Liver (tissue), 9 donors: Measurements from ENCODE around the gene DPF3. TPM values are rescaled to one million over a fixed set of nuclear protein-coding genes. Genes with fewer than 3 reads are reported as not detected.
A peak's percentile ranks its signal among the peaks of the same experiment; 100 is the strongest.

Source experiments
- DNase-seq: peaks from one replicate; pipeline ENCODE4 v3.0.0-alpha.2; 2017; ENCODE audit warnings: low spot score
- H3K27ac ChIP-seq, 2 donors: one replicate each; pipeline ENCODE4 v1.7.0; 2013; ENCODE audit warnings: inconsistent platforms in 2 of 2, low read length in 2 of 2, control low read depth in 1 of 2, low read depth in 1 of 2, mild to moderate bottlenecking in 1 of 2
- H3K27me3 ChIP-seq, 4 donors: one replicate each; pipeline versions ENCODE4 v1.6.1 to v1.7.0; 2013; ENCODE audit warnings: low read length in 3 of 4, inconsistent platforms in 1 of 4, mild to moderate bottlenecking in 1 of 4, moderate library complexity in 1 of 4; ENCODE audit not compliant: control insufficient read depth in 4 of 4, insufficient read depth in 4 of 4
- H3K36me3 ChIP-seq, 4 donors: one replicate each; pipeline versions ENCODE4 v1.6.1 to v1.7.0; 2013; ENCODE audit warnings: low read length in 3 of 4, mild to moderate bottlenecking in 3 of 4, low read depth in 1 of 4, moderate library complexity in 1 of 4; ENCODE audit not compliant: control insufficient read depth in 4 of 4, insufficient read depth in 3 of 4
- H3K4me1 ChIP-seq, 4 donors: one replicate each; pipeline versions ENCODE4 v1.6.1 to v1.7.0; 2013; ENCODE audit warnings: low read length in 3 of 4, mild to moderate bottlenecking in 3 of 4, moderate library complexity in 1 of 4; ENCODE audit not compliant: control insufficient read depth in 4 of 4, insufficient read depth in 4 of 4
- H3K4me3 ChIP-seq, 3 donors: one replicate each; pipeline versions ENCODE4 v1.6.1 to v1.7.0; 2013; ENCODE audit warnings: low read length in 3 of 3, control low read depth in 1 of 3, low read depth in 1 of 3, mild to moderate bottlenecking in 1 of 3
- H3K9ac ChIP-seq, 2 donors: one replicate each; pipeline ENCODE4 v1.7.0; 2013; ENCODE audit warnings: low read length in 2 of 2, mild to moderate bottlenecking in 2 of 2, moderate library complexity in 2 of 2, control low read depth in 1 of 2, low read depth in 1 of 2
- H3K9me3 ChIP-seq, 4 donors: one replicate each; pipeline versions ENCODE4 v1.6.1 to v1.7.0; 2013; ENCODE audit warnings: low read length in 3 of 4; ENCODE audit not compliant: control insufficient read depth in 4 of 4
- ATF3 ChIP-seq: IDR thresholded peaks from 2 replicates; pipeline ENCODE4 v1.6.1; 2016; ENCODE audit warnings: antibody characterized with exemption
- FOXA1 ChIP-seq: IDR thresholded peaks from 2 replicates; pipeline ENCODE4 v1.6.1; 2016; ENCODE audit warnings: antibody characterized with exemption
- FOXA2 ChIP-seq: IDR thresholded peaks from 2 replicates; pipeline ENCODE4 v1.6.1; 2016; ENCODE audit warnings: antibody characterized with exemption
- GABPA ChIP-seq, 2 donors: IDR thresholded peaks in 1 of 2; conservative IDR thresholded peaks in 1 of 2; 2 replicates each; pipeline ENCODE4 v1.6.1; 2016; ENCODE audit warnings: antibody characterized with exemption in 2 of 2, mild to moderate bottlenecking in 1 of 2, moderate library complexity in 1 of 2
- HNF4A ChIP-seq, 2 donors: conservative IDR thresholded peaks; 2 replicates each; pipeline ENCODE4 v1.6.1; 2016; ENCODE audit warnings: antibody characterized with exemption in 2 of 2, mild to moderate bottlenecking in 2 of 2
- HNF4G ChIP-seq: IDR thresholded peaks from 2 replicates; pipeline ENCODE4 v1.6.1; 2016; ENCODE audit warnings: antibody characterized with exemption
- JUND ChIP-seq, 2 donors: IDR thresholded peaks; 2 replicates each; pipeline ENCODE4 v1.6.1; 2016; ENCODE audit warnings: antibody characterized with exemption in 2 of 2
- MAX ChIP-seq: IDR thresholded peaks from 2 replicates; pipeline ENCODE4 v1.6.1; 2016; ENCODE audit warnings: antibody characterized with exemption
- NR2F2 ChIP-seq: IDR thresholded peaks from 2 replicates; pipeline ENCODE4 v1.6.1; 2016; ENCODE audit warnings: antibody characterized with exemption
- RAD21 ChIP-seq, 2 donors: IDR thresholded peaks; 2 replicates each; pipeline ENCODE4 v1.6.1; 2016; ENCODE audit warnings: antibody characterized with exemption in 2 of 2, mild to moderate bottlenecking in 2 of 2
- REST ChIP-seq: IDR thresholded peaks from 2 replicates; pipeline ENCODE4 v1.6.1; 2016; ENCODE audit warnings: antibody characterized with exemption, mild to moderate bottlenecking
- RXRA ChIP-seq, 2 donors: IDR thresholded peaks; 2 replicates each; pipeline ENCODE4 v1.6.1; 2017 to 2018; ENCODE audit warnings: antibody characterized with exemption in 2 of 2, mild to moderate bottlenecking in 1 of 2
- SP1 ChIP-seq: IDR thresholded peaks from 2 replicates; pipeline ENCODE4 v1.6.1; 2018; ENCODE audit warnings: antibody characterized with exemption, mild to moderate bottlenecking
- YY1 ChIP-seq: IDR thresholded peaks from 2 replicates; pipeline ENCODE4 v1.6.1; 2016; ENCODE audit warnings: antibody characterized with exemption, mild to moderate bottlenecking
- ZBTB33 ChIP-seq: IDR thresholded peaks from 2 replicates; pipeline ENCODE4 v1.6.1; 2016; ENCODE audit warnings: antibody characterized with exemption
- WGBS: extraction: QIAGEN DNeasy Blood & Tissue Kit; methylation state at CpG from one replicate; pipeline ENCODE4 v1.1.7; 2013; 5-methylcytosine and 5-hydroxymethylcytosine counted together
- polyA plus RNA-seq, 2 donors: library from polyadenylated mRNA; stranded (reverse) in 1 of 2; unstranded in 1 of 2; fragments of 200-250 nt in 1 of 2; fragments of >200 nt in 1 of 2; fragmentation: Nextera tagmentation in 1 of 2; extraction: Ambion mirVana in 1 of 2; gene quantifications; one replicate each; pipeline versions ENCODE4 v1.2.1 to v1.2.3, GENCODE V29; 2013 to 2015
- total RNA-seq, 2 donors: library from RNA; depleted of rRNA; stranded (reverse); fragments of >200 nt; gene quantifications; one replicate each; pipeline ENCODE4 v1.2.3, GENCODE V29; 2014
- donor health status: healthy.
- donor health status: healthy.
- donor health status: healthy.
- donor health status: healthy.
- donor health status: healthy.

The DPF3 gene
- total and polyA plus RNA-seq, 4 donors, result 1.1 to 23.2 (median 2.5) TPM

GRCh38 chr14:72781561-72782508 lies 112.1 kb downstream of the DPF3 start:
- H3K27me3 ChIP-seq, result no peaks in the 10 kb centered on the region
- H3K27ac ChIP-seq, result no peak overlapping the region
- TF ChIP-seq SP1 (no peak), ATF3 (no peak), HNF4G (no peak), RXRA (IDR thresholded peaks at IDR 0.05) (no peak), REST (no peak), YY1 (no peak), ZBTB33 (no peak), RAD21 (IDR thresholded peaks at IDR 0.05) (no peak), JUND (IDR thresholded peaks at IDR 0.05) (no peak), MAX (no peak), NR2F2 (no peak), FOXA2 (no peak), HNF4A (conservative IDR thresholded peaks at IDR 0.05) (no peak), FOXA1 (no peak), GABPA (IDR thresholded peaks at IDR 0.05 in 1 of 2, conservative IDR thresholded peaks at IDR 0.05 in 1 of 2) (no peak)
- WGBS, result 87% methylated on average over 15 of the region's 15 CpGs
- H3K9me3 ChIP-seq, result no peaks in the 10 kb centered on the region
- no peak overlapping the region for H3K9ac ChIP-seq
- no peak overlapping the region for H3K4me3 ChIP-seq
- H3K36me3 ChIP-seq, result no peaks in the 10 kb centered on the region
- DNase-seq, result peak; percentile 30
- peaks cover 0 to 24% (median 11%) of the 10 kb centered on the region in 4 donors for H3K4me1 ChIP-seq

GRCh38 chr14:72780751-72781150 lies 113.2 kb downstream of the DPF3 start:
- H3K27me3 ChIP-seq, result no peaks in the 10 kb centered on the region
- no peaks in the 10 kb centered on the region for H3K9me3 ChIP-seq
- no peaks in the 10 kb centered on the region for H3K36me3 ChIP-seq
- H3K27ac ChIP-seq, result no peak overlapping the region
- H3K9ac ChIP-seq, result no peak overlapping the region
- H3K4me3 ChIP-seq, result no peak overlapping the region
- WGBS, result 91% methylated on average over 2 of the region's 2 CpGs
- no peak for TF ChIP-seq RAD21 (IDR thresholded peaks at IDR 0.05)
- TF ChIP-seq JUND (IDR thresholded peaks at IDR 0.05), result no peak
- no peak for TF ChIP-seq HNF4A (conservative IDR thresholded peaks at IDR 0.05)
- DNase-seq, result no peak
- H3K4me1 ChIP-seq, result peaks cover 7 to 32% (median 21%) of the 10 kb centered on the region in 4 donors
